ENCODE measurements around the gene POLG.

DNA sequence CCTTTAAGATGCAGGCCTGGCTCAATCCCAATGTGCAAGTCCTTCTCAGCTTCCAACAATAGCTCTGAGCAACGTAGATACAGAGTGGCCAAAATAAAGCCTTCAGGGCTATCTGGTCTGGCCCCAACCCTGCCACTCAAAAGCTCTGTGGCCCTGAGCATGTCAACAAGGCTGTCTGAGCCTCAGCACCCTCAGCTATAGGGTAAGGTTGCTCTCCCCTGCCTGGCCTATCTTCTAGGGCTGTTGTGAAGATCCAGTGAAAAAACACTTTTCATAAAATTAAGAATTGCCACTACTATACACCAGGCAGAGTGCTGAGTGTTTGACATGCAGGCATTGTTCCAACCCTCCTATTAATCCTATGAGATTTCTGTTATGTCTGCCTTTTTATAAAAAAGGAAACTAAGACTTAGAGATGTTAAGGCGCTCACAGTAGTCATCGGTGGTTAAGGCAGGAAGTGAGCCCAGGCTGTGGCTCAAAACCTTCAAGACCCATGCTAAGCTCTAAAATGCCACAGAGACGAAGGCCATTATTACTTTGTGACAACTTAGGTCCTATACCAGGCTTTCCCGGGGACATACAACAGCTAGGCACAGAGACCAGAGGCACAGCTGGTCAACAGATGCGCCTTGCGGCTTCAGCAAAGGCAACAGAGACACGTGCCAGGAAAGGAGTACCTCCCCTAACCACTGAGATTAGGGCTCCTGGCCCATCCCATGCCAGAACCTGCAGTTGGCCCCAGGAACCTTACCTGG, 5.1 kb downstream of the POLG start:
- TF ChIP-seq, protein P1, sequence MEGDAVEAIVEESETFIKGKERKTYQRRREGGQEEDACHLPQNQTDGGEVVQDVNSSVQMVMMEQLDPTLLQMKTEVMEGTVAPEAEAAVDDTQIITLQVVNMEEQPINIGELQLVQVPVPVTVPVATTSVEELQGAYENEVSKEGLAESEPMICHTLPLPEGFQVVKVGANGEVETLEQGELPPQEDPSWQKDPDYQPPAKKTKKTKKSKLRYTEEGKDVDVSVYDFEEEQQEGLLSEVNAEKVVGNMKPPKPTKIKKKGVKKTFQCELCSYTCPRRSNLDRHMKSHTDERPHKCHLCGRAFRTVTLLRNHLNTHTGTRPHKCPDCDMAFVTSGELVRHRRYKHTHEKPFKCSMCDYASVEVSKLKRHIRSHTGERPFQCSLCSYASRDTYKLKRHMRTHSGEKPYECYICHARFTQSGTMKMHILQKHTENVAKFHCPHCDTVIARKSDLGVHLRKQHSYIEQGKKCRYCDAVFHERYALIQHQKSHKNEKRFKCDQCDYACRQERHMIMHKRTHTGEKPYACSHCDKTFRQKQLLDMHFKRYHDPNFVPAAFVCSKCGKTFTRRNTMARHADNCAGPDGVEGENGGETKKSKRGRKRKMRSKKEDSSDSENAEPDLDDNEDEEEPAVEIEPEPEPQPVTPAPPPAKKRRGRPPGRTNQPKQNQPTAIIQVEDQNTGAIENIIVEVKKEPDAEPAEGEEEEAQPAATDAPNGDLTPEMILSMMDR (IDR thresholded peaks at IDR 0.05): no peak
- TF ChIP-seq POLR2A (IDR thresholded peaks at IDR 0.05): no peak

Data from uterus (tissue), 2 donors.